NCI-H345 treated with DMSO at 0.1 percent for 48 hours (cell line): ENCODE data around the gene MIS18A.
"Not testable (repeated sequence)": the region's sequence is repeated elsewhere in the genome, so short reads cannot be mapped to it uniquely, and the experiment has no call there.

Experiments used
- DNase-seq: peaks from one replicate; lab custom pipeline; 2025; ENCODE audit not compliant: unreplicated experiment; lab: John Stamatoyannopoulos, UW

MIS18A gene

GRCh38 chr21:32306021-32306780, 27.4 kb upstream of the MIS18A start:
- no peak for DNase-seq

GRCh38 chr21:32304998-32305397, 26.1 kb upstream of the MIS18A start:
- DNase-seq, result no peak

DNA sequence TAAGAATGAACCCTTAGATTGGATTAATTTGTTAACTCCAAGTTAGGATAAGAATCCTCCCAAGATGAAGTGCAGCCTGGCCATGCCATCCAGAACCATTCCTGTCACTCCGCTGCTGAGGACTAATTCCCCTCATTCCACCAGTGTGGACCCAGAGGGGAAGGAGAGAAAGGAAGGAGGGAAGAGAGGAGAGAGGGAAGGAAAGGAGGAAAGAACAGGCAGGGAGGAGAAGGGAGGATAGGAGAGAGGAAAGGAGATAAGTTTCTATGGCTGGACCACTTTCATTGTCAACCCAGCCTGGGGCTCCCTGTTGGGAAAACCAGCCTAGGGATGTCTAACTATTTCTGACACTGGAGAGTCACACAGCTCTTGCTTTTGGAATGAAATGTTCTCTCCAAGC, 24.5 kb upstream of the MIS18A start:
- DNase-seq, result no peak

GRCh38 chr21:32302560-32302959, 23.7 kb upstream of the MIS18A start:
- DNase-seq, result no peak

- no peak for DNase-seq
These were observed 22.7 kb upstream of the MIS18A start for GRCh38 chr21:32301596-32301995.

DNA sequence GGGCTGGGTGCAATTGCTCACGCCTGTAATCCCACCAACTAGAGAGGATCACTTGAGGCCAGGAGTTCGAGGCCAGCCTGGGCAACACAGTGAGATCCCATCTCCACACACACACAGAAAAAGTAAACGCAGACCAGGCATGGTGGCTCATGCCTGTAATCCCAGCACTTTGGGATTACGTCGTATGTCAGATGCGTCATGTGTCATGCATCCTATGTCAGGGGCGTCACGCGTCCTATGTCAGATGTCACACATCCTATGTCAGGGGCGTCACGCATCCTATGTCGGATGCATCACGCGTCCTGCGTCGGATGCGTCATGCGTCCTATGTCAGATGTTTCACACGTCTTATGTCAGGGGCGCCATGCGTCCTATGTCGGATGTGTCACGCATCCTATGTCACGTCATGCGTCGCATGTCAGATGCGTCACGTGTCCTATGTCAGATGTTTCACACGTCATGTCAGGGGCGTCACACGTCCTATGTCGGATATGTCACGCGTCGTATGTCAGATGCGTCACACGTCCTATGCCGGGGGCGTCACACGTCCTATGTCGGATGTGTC, 21.4 kb upstream of the MIS18A start:
- no peak for DNase-seq

DNA sequence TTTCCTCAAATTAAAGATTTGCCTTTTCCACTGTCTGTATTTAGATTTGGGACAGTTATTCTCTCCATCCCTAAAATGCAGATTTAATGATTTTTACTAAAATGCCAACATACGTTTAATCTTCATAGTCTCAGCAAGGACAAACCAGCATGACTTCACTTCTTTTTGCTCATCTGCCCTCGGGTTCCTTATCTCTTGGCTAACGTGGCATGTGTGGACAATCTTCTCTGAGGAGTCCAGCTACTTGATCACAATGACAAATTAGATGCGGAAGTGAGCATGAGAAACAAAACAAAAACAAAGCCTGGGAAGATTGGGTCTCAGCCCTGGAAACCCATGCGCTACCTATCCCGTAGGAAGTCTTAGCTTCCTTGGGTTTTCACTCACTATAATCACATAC, 20.8 kb upstream of the MIS18A start:
- DNase-seq, result no peak

- DNase-seq, result no peak
These were observed 19.8 kb upstream of the MIS18A start, which contains the start of gene MRAP for GRCh38 chr21:32298658-32299081. MRAP (plus strand) TSS chr21:32298855; CDS start chr21:32298972, 117 bp downstream.

GRCh38 chr21:32298148-32298559, 19.3 kb upstream of the MIS18A start:
- no peak for DNase-seq

DNA sequence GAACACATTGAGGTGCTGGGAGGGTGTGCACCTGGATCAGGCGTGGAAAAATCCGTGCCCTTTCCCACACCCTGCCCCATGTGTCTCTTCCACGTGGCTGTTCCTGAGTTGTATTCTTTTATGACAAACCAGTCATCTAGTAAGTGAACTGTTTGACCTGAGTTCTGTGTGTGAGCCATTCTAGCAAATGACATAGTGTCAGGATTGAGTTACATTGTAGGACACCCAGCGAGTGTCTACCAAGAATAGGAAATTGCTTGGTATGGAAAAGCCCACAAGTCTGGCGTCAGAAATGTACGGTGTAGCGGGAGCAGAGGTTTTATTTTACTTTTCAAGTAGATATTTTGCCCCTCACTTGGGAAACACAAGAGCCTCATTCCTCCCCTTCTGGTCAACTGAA, 18.6 kb upstream of the MIS18A start:
- DNase-seq, result no peak

DNA sequence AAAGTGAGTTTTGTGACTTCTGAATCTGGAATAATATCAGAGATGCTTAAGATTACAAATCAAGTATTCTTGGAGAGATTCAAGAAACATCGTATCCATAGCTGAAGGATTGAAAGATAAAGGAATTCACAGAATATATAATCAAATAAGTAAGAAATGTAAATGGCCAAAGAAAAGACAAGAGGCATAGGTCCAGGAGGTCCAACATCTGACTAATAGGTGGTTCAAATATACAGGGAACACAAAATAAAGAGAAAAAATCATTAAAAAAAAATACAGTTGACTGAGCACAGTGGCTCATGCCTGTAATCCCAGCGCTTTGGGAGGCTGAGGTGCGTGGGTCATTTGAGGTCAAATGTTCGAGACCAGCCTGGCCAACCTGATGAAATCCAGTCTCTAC, 6.6 kb upstream of the MIS18A start:
- no peak for DNase-seq

DNA sequence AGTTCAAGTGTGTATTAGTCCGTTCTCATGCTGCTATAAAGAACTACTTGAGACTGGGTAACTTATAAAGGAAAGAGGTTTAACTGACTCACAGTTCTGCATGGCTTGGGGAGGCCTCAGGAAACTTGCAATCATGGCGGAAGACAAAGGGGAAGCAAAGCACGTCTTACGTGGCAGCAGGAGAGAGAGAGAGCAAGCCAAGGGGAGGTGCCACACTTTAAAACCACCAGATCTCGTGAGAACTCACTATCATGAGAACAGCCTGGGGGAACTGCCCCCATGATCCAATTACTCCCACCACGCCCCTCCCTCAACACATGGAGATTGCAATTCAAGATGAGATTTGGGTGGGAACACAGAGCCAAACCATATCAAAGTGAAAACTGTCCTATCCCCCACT, 4.1 kb upstream of the MIS18A start:
- DNase-seq, result no peak

GRCh38 chr21:32281531-32281930, 2.7 kb upstream of the MIS18A start:
- no peak for DNase-seq

GRCh38 chr21:32279377-32279680, 480 bp upstream of the MIS18A start:
- no peak for DNase-seq

DNA sequence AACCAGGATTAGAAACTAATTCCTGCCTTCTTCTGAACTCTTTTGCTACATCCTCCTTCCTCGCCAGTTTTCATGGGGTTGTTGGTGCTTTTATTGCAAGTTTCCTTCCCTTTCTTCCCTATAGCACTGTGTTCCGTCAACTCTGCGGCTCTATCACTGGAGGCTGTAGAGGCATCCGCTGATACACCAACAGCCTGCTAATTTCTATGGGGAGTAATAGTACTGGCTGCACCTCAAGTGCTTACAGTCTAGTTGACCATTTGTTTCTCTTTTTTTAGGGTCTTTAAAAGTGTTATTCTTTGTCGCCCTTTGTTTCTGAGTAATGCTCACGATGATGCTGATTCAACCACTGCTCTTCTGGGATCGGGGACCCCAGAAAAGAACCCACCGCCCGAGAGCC, 746 bp downstream of the MIS18A start:
- DNase-seq, result no peak

DNA sequence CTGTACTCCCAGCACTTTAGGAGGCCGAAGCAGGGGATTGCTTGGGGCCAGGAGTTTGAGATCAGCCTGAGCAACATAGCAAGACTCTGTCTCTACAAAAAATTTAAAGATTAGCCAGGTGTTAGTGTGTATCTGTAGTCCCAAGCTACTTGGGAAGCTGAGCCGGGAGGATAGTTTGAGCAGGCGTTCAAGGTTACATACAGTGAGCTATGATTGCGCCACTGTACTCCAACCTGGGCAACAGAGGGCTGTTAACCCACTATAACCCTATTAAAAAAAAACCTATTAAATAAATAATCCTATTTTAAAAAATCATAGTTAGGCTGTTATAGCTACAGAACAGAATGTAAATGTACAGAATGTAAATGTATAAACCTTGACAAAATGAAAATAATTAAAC, 2.2 kb downstream of the MIS18A start:
- no peak for DNase-seq

DNA sequence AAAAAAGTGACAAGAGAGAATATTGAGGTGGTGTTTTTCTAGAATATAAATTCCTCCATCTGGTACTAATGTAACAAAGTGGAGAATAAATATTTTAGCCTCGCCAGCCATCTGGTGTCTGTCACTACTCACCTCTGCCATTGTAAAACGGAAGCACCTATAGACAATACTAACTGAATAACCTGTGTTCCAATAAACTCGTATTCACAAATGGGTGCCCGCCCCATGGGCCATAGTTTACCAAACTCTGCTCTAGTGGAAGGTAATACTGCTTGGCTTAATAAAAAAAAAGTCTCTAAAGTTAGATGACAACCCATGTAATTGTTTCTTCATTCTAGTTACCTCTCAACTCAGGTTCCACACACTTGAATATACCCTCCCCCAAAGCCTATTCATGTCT, 8.1 kb downstream of the MIS18A start:
- DNase-seq, result no peak

- DNase-seq, result not testable (repeated sequence)
These were observed 13.5 kb downstream of the MIS18A start for GRCh38 chr21:32265321-32265720.

GRCh38 chr21:32261929-32262328, 16.9 kb downstream of the MIS18A start:
- DNase-seq, result no peak

DNA sequence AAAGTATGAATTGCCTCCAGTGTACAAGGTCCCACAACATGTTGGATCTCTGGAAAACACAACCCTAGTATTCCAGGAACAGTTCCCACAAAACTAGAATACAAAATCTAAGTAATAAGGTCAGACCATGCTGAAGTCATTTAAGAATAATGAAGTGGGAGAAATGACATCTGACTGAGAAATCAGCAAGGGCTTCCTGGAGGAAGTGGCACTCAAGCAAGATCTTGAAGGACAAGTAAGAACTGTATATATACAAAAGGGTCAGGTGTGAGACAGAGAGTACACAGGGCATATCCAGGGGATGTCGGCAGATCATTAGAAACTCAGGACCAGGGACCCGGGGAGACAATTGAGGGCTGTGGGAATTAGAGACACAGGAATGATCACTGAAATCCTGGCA, 18.7 kb downstream of the MIS18A start:
- DNase-seq, result no peak

- DNase-seq, result not testable (repeated sequence)
These were observed 20.1 kb downstream of the MIS18A start for GRCh38 chr21:32258786-32259048.

GRCh38 chr21:32257962-32258785, 20.7 kb downstream of the MIS18A start:
- peak; percentile 72 for DNase-seq
